AG09309 (cell line): ENCODE results near the gene IFNGR1.

Source experiments
- DNase-seq: peaks from one replicate; pipeline ENCODE4 v3.0.0-alpha.2; 2010; ENCODE audit warnings: low read depth
- H3K4me3 ChIP-seq: 2 replicates; pipeline ENCODE4 v1.5.1; 2011; ENCODE audit warnings: mild to moderate bottlenecking, low read depth, low read length, moderate library complexity; ENCODE audit not compliant: control insufficient read depth
- CTCF ChIP-seq: IDR thresholded peaks from 2 replicates; pipeline ENCODE4 v1.5.1; 2011; ENCODE audit warnings: mild to moderate bottlenecking, low read depth, low read length, inconsistent platforms; ENCODE audit not compliant: insufficient read depth, control insufficient read depth; ENCODE audit errors: missing control alignments

Gene IFNGR1

GRCh38 chr6:137170266-137171052 lies 48.7 kb downstream of the IFNGR1 start:
- DNase-seq, result no peak
- no peak overlapping the region for H3K4me3 ChIP-seq
- no peak for TF ChIP-seq CTCF

GRCh38 chr6:137167702-137168377 lies 51.3 kb downstream of the IFNGR1 start:
- no peak for DNase-seq
- TF ChIP-seq CTCF, result no peak
- no peak overlapping the region for H3K4me3 ChIP-seq

GRCh38 chr6:137166247-137167098 lies 52.7 kb downstream of the IFNGR1 start:
- no peak for TF ChIP-seq CTCF
- no peak for DNase-seq
- H3K4me3 ChIP-seq, result no peak overlapping the region

GRCh38 chr6:137165375-137166246 lies 53.6 kb downstream of the IFNGR1 start:
- peak; percentile 55 for TF ChIP-seq CTCF
- no peak overlapping the region for H3K4me3 ChIP-seq
- no peak for DNase-seq

GRCh38 chr6:137163732-137164318 lies 55.4 kb downstream of the IFNGR1 start:
- H3K4me3 ChIP-seq, result no peak overlapping the region
- no peak for DNase-seq
- TF ChIP-seq CTCF, result no peak
